GM18508 (cell line): ENCODE data around the gene GLCE.
"Not testable (repeated sequence)": the region's sequence is repeated elsewhere in the genome, so short reads cannot be mapped to it uniquely, and the experiment has no call there.

ENCODE experiments used
- ATAC-seq: cut with Tn5 transposase; IDR thresholded peaks from one replicate; pipeline ENCODE4 v1.9.1; 2021; ENCODE audit warnings: moderate number of reproducible peaks; ENCODE audit not compliant: insufficient read depth, unreplicated experiment

The GLCE gene

DNA sequence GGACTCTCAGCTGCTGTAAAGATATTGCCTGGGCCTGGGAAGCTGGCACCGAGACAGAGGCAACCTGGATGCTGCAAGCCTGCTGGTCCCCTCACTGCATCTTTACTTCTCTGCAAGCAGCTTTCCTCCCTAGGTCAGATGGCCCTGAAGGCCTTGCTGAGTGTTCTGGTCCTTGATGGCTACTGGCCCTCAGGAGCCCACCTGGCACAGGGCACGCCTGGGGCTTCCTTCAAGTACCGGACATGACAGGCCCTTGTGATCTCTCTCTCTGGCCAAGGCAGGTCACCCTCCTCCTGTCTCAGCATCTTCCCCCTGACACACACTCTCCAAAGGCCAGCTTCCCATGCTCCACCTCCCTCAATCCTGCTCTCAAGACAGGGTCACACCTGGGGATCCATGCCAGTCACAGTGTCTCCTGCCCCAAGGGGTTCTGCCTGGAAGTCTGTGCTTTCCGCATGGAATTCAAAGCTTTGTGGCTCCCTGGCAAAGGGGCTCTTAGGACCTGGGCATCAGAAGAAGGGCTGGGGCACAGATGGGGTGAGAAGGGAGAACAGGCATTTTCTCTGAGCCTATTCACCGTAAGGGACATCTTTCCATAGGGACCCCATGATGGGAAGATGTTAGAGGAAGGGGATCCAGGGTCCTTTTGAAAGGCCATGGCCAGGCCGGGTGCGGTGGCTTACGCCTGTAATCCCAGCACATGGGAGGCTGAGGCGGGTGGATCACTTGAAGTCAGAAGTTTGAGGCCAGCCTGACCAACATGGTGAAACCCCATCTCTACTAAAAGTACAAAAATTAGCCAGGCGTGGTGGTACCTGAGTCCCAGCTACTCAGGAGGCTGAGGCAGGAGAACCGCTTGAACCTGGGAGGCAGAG, 133.5 kb downstream of the GLCE start:
- ATAC-seq: no peak

DNA sequence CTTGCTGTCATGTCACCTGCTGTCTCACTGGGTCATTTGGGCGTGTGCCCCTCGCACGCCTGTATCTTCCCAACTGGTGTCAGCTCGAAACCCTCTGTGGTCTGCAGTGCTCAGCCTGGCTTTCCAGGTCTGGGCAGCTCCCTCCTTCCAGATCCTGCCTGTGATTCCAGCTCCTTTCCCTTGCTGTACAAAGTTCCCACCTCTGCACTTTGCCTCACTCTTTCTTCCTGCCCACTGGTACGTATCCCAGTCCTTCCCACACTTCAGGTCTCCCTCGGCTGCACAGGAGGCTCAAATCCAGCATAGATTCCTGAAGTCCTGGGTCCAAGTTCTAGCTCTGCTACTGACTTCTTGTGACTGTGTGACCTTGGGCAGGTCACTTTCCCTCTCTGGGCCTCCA, 136.2 kb downstream of the GLCE start:
- ATAC-seq: no peak

DNA sequence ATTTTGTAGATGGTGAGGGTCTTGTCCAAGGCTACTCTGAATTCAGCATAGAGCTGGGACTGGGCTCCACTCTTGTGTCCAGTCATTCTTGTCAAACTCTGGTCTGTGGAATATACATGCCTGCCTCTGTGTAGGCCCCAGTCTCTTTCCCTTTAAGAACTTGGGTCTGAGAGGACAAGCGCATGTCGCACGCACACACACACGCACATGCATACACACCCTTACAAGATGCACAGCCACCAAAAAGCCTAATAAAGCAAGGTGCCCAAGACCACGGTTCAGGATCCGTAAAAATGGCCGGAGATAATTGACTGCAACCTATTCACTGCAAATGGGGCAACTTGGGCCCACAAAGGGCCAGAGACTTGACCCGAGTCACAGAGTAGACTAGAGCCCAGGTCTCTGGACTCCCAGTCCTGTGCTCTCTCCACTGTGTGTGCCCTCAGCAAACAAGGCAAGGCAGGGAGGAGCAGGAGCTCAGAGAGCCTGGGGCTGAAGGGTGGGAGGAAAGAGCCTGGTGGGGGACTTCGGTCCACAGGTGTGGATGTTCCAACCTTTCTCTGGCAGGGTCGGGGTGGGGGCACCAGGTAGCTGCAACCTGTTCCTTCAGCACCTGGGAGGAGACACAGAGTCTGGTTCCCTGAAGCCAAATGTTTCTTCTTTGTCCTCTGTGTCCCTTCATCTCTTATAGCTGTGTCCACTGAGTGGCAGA, 137.4 kb downstream of the GLCE start:
- ATAC-seq: no peak

DNA sequence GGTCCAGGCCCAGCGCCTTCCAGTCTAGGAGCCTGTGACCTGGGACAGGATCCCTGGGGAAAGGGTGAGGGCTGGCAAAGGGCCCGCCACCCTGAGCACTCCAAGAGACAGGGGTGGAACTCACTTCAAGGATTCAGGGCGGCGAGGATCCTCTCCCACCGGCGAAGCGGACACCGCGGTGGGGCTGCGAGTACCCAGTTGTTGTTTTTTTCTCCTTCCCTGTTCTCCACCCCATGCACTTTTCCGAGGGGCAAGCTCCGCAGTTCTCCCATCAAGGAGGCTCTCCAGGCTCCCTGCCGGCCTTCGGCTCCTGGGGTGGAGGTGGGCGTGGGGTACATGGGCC, 137.9 kb downstream of the GLCE start:
- ATAC-seq: no peak

DNA sequence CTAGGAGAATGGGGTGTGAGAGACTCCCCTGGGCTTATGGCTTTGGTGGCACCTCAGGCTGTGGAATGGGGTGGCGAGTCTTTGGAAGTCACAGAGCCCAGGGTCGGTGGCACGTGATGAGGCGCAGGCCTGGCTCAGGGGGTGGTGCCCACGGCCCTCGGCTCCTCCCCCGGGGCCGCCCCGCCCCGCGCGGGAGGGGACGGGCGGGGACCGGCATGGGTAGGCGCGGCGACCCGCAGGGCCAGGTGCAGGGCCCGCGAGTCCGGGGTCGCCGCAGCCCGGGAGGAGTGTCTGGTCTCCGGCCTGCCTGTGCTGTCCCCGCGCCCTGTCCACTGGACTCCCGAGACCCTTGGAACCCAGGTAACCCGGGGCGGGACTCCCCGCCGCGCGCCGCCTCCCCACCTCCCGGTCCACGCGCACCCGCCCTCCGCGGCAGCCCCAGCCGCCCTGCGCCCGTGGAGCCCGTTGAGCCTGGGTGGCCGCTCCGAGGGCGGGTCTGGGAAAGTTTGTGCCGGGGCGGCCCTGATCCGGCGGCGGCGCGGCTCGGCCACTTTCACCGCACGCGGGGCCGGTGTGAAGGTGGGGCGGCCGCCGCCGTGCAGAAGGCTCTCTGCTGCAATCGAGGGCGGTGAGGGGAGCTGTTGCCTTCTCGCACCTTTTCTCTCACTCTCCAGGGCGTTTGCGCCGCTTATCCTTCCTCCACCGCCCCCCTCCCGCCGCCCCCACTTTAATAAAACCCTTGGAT, 138.4 kb downstream of the GLCE start, which contains the start of gene PAQR5:
TSS of gene PAQR5 (plus strand) at position 216 of the 745 bp plus-strand sequence. CDS start 61,169 bp downstream, outside the sequence.
- no peak for ATAC-seq

DNA sequence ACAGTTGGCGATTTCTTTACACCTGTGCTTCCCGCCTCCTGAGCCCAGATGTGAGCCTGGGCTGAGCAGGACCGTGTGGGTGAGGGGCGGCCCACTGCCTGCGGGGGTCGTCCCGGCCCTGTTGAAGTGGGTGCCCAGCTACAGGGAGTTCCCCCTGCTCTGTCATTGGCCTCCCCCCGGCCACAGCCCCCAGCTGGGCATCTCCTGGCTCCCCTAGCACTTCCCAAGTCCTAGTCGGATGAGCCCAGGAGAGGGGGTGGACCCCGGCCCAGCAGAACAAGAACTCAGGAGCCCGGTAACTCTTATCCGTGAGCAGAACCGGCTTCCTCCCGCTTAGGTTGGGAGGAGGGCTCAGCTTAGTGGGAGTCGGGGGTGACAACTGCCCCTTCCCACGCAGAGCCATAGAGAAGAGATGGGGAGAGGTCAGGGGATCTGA, 139.0 kb downstream of the GLCE start:
- ATAC-seq: no peak

DNA sequence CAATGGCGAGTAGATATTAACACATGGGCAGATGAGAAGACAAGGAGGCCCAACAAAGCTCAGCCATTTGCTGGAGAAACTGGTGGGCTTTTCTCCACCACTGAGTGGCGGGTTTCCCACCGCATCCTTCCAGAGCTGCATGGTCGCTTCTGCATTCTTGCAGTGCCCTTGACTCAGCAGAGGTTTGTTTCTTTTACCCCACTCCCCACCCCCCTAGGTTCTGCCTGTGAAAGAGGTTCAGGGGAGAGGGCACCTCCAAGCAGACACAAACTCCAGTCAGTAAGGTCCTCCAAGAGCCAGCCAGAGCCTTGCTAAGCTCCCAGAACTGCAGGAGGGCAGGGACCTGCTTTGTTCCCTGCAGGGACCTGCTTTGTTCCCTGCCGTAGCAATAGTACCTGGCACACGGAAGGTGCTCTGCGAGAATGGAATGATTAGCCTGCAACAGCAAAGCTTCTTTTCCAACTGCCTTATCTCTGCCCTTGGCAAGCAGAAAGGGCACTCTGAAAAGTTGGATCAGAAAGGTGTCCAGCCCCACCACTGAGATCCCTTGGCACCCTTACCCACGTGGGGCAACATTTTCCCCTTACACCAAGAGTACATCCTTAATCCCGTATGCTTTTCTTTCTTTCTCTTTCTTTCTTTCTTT, 139.6 kb downstream of the GLCE start:
- ATAC-seq: no peak

DNA sequence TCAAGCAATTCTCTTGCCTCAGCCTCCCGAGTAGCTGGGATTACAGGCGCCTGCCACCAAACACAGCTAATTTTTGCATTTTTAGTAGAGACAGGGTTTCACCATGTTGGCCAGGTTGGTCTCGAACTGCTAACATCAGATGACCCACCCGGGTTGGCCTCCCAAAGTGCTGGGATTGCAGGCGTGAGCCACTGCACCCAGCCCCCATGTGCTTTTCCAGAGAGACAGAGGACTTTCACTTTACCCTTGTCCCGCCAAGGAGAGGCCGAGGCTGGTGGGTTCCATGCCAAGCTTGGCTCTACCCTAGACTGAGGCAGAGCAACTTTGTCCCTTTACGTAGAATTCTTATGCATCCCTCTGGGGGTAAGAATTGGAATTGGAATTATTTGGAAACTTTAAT, 140.7 kb downstream of the GLCE start:
- ATAC-seq: not testable (repeated sequence)

DNA sequence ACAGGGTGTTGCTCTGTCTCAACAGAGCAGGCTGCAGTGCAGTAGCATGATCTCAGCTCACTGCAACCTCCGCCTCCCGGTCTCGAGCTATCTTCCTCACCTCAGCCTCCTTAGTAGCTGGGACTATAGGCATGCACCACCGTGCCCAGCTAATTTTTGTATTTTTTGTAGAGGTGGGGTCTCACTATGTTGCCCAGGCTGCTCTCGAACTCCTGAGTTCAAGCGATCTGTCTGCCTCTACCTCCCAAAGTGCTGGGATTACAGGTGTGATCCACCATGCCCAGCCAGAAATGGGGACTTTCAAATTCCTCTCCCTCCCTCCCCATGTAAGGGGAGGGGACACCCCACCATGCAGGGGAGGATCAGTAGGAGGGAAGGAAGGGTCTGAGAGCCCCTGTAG, 141.7 kb downstream of the GLCE start:
- not testable (repeated sequence) for ATAC-seq

DNA sequence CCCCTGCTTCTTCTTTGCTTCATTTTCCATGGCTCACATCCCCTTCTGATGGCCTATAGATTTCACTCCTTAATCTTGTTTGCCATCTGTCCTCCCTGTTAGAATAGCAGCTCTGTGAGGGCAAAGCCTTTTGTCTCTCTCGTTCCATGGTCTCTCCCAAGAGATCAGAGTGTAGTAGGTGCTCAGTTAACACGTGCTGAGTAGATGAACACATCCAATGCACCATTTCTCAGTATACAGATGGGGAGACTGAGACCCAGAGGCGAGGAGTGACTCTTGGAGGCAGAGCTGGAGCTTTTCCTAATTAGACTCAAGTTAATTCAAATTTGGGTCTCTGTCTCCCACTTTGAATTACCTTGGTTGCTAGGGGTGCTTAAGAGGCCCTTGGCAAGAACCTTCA, 142.5 kb downstream of the GLCE start:
- no peak for ATAC-seq

DNA sequence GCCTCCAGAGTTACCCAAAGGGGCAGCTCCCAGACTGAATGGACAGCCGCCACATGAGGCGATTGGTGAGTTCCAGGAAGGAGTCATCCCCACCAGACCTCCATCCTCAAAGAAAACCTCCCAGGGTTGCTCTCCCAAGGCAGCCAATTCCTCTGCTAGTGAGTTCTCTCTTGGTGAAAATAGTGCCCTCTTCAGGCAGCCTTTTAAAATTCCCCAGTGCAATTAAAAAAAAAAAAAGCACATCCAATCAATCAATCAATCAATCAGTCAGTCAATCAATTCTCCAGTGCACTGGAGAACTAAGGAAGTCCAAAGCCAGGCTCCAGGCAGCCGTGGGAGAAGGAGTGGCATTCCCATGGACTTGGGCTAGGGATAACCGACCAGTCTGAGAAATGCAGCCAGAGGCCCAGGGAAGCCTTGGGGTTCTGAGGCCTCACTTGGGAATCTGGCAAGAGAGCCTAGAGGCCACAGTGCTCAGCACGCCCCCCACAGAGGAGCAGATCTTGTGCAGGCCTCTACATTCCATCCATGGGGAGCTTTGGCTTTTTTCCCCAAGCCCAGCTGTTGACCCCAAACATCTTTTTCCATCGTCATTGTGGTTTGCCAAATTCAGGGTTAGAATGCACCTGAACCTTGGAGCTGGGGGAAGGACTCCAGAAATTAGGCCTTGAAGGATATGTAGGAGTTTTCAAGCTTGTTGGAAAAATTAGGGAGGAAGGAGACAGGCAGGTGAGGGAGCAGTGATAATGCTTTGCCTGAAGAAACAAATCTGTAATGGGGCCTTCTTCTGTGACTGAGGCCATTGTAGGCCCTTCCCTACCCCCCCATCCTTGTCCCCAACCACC, 143.1 kb downstream of the GLCE start:
- no peak for ATAC-seq

DNA sequence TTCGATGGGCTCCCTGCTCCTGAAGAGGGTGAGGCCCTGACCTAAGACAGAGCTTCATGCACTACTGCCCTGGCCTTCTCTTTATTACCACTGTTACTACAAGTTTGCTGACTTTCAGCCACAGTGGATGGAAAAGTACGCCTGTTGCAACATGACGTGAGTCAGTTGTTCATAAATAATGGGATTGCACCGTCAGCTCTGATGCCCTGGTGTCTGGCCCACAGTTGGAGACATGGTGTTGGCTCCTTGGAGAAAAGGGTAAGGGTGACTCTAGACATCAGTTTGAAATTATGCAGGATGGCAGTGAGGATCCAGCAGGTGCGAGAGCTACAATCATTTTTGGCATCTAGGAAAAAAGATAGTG, 143.7 kb downstream of the GLCE start:
- no peak for ATAC-seq

DNA sequence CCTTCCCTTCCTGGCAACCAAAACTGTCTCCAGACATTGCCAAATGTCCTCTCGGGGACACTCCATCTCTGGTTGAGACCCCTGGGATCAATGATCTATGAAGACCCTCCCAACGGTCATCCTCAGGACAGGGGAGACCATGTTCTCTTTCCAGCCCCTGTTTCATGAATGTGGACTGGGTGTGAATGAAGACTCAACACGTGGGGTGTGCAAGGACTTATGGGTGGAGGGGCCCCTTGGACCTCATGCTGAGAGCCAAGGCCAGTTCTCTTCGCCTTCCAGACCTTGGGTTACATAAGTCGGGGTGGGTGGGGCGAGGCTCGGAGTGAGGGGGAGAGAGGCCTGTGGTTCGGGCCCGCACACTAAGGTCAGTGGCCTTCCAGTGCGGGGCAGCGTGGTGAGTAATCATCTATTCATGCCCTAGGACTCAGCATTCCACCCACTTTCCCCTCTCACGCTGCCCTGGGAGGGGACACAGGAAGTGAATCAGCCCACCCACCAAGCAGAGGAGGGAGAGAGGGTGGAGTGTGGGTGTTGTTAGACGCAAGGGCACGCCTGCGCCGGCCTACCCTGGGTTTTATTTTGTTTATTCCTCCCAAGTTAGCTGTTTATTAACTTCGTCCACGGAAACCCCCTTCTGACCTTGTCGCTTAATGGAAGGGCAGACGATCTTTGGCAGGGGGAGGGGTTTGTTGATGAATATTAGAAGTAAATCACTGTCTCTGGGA, 144.9 kb downstream of the GLCE start:
- ATAC-seq: no peak

DNA sequence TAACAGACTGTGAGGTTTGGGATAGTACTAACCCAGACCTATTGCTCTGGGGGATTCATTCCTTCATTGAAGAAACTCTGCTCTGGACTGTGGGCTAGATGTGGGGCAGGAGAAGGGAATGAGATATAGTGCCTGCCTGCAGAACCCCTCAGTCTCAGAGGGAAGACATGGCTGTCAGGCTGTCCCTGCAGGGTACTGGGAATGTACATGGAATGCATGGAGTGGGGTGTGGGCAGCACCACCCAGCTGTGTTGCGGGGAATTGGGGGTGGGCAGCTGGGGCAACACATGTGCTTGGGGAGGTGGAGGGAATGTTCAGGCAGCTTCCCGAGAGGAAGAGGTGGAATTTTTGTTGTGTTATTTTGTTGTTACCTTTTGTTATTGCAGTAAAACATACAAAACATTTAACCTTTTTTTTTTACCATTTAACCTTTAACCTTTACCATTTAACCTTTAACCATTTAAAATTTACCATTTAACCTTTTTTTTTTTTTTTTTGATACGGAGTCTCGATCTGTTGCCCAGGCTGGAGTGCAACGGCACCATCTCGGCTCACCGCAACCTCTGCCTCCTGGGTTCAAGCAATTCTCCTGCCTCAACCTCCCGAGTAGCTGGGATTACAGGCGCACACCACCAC, 145.6 kb downstream of the GLCE start:
- no peak for ATAC-seq

DNA sequence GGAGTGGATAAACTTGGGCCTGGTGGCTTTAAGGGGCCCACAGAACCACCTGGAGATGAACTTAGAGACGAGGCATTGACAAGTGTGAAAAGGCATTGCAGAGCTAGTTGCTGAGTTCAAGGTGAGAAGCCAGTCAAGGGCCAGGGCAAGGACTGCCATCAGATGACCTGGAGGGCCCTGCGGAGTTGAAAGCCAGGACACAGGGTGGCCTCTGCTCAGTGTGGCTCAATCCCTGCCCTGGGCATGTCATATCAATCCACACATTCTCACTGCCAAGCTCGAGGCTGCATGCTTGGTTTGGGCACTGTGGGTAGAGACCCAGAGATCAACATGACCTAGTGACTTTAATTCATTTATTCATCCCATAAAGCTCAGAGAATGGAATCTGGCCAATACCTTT, 147.5 kb downstream of the GLCE start:
- no peak for ATAC-seq

DNA sequence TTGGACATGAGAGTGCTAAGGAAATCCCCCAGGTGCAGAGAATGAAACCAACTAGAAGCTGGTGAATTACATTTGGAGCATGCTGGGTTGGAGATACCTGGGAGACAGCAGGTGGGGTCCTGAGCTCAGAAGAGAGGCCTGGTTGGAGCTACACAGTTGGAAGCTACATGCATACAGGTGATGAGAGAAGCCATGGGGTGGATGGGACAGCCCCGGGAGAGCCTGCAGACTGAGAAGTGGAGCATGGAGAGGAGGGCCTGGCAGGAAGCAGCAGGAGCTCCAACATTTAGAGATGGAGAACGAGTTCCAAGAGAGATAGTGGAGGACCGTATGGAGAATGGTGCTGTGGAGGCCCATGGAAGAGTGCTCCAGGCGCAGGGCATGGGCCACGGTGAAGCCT, 148.5 kb downstream of the GLCE start:
- no peak for ATAC-seq

DNA sequence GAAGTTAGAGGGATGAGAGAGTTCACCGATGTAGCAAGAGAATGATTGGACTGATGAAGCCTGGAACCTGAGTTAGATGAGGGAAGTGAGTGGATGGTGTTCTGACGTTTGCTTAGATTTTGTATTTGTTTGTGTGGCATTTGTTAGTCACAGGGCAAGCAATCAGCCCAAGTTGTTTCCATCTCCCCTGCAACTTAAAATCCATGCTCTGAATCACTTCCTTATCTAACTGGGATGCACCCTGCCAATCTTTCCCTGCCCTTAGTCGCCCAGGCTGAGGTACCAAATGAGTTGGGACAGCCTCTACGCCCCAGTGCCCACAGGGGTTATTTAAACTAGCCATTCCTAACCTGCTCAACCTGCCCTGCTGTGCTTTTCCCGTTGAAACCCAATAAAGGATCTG, 150.9 kb downstream of the GLCE start:
- no peak for ATAC-seq

DNA sequence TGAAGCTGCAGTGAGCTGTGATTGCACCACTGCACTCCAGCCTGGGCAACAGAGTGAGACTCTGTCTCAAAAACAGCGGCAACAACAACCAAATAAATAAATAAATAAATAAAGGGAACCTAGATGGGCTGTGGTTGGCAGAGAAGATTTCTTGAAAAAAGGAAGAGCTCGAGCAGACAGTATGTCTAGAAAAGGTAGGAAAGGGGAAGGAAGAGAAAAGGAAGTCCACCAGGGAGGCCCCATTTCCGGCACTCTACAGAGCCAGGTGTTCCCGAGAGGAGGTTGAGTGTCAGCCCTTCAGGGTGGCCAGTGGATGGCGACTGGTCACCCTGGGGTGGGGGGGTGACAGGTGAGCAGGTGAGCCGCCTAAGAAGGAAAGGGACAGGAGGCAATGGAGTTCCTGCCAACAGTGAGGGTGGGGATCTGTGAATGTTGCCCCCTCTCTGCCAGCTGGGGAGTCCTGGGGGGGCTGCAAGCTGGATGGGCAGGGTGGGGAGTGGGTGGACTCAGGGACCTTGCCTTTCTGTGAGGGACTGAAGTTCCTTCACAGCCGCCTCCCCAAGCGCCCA, 153.1 kb downstream of the GLCE start:
- no peak for ATAC-seq
